IMR-90 (cell line): ENCODE measurements around the gene MCMBP. TPM values are rescaled to one million over a fixed set of nuclear protein-coding genes. Genes with fewer than 3 reads are reported as not detected.

Experiments used
- ATAC-seq: fragments of 200-7000 bp; cut with Tn5 transposase; 2 replicates; pipeline ENCODE4 v1.9.1; 2020; ENCODE audit warnings: low read depth, mild to moderate bottlenecking, moderate library complexity
- BruUV-seq: library from RNA; stranded (reverse); fragments of 400-500 nt; replicated peaks from 2 replicates; lab custom pipeline; 2021; lab: Mats Ljungman, UMichigan
- CTCF ChIA-PET: fragments of 300-600 bp; formaldehyde crosslinking; extraction: SDS; loops from one replicate; lab custom pipeline; 2021; ENCODE audit warnings: antibody characterized with exemption; lab: Yijun Ruan, JAX
- POLR2A ChIA-PET: fragments of 300-600 bp; sonication (Branson Sonifier 250); formaldehyde crosslinking; loops from one replicate; lab custom pipeline; 2022; ENCODE audit warnings: antibody characterized with exemption; ENCODE audit not compliant: unreplicated experiment; lab: Charles Lee
- DNase-seq: peaks from one replicate; pipeline ENCODE4 v3.0.0; 2013
- H2AFZ ChIP-seq: replicated peaks from 2 replicates; pipeline ENCODE3; 2013; ENCODE audit warnings: low read length, mild to moderate bottlenecking; ENCODE audit not compliant: poor library complexity
- H2AK5ac ChIP-seq: 2 replicates; pipeline ENCODE4 v1.6.1; 2013; ENCODE audit warnings: low read depth, low read length, inconsistent platforms
- H2AK9ac ChIP-seq: replicated peaks from 2 replicates; pipeline ENCODE3; 2013; ENCODE audit warnings: mild to moderate bottlenecking, low read depth, low read length, moderate library complexity; ENCODE audit not compliant: poor library complexity
- H2BK120ac ChIP-seq: 2 replicates; pipeline ENCODE4 v1.6.1; 2013; ENCODE audit warnings: low read depth, low read length, inconsistent platforms
- H2BK15ac ChIP-seq: 3 replicates; pipeline ENCODE4 v1.6.1; 2013; ENCODE audit warnings: low read depth, low read length, inconsistent platforms
- H2BK20ac ChIP-seq: 2 replicates; pipeline ENCODE4 v1.6.1; 2013; ENCODE audit warnings: low read depth, mild to moderate bottlenecking, inconsistent platforms, low read length, moderate library complexity
- H2BK5ac ChIP-seq: 2 replicates; pipeline ENCODE4 v1.6.1; 2013; ENCODE audit warnings: mild to moderate bottlenecking, low read depth, low read length, inconsistent platforms; ENCODE audit not compliant: poor library complexity, severe bottlenecking
- H3K14ac ChIP-seq: replicated peaks from 2 replicates; pipeline ENCODE4 v1.6.1; 2013; ENCODE audit warnings: low read depth, low read length, inconsistent platforms
- H3K18ac ChIP-seq: 2 replicates; pipeline ENCODE4 v1.6.1; 2013; ENCODE audit warnings: low read depth, low read length, control low read depth
- H3K23ac ChIP-seq: 2 replicates; pipeline ENCODE4 v1.6.1; 2013; ENCODE audit warnings: low read depth, low read length, inconsistent platforms
- H3K27ac ChIP-seq: 2 replicates; pipeline ENCODE4 v1.5.1; 2013; ENCODE audit warnings: mild to moderate bottlenecking, control low read depth, low read length; ENCODE audit not compliant: insufficient read depth
- H3K27me3 ChIP-seq: 2 replicates; pipeline ENCODE4 v1.6.1; 2013; ENCODE audit warnings: low read length; ENCODE audit not compliant: control insufficient read depth, insufficient read depth
- H3K36me3 ChIP-seq: 2 replicates; pipeline ENCODE4 v1.6.1; 2013; ENCODE audit warnings: low read length, mixed read lengths; ENCODE audit not compliant: control insufficient read depth, insufficient read depth
- H3K4ac ChIP-seq: 2 replicates; pipeline ENCODE4 v1.6.1; 2013; ENCODE audit warnings: low read depth, low read length, inconsistent platforms
- H3K4me1 ChIP-seq: 2 replicates; pipeline ENCODE4 v1.6.1; 2013; ENCODE audit warnings: low read length, mixed read lengths; ENCODE audit not compliant: control insufficient read depth, insufficient read depth
- H3K4me2 ChIP-seq: 2 replicates; pipeline ENCODE4 v1.6.1; 2013; ENCODE audit warnings: low read depth, mild to moderate bottlenecking, control low read depth, low read length, moderate library complexity
- H3K4me3 ChIP-seq: 2 replicates; pipeline ENCODE4 v1.5.1; 2013; ENCODE audit warnings: low read depth, mild to moderate bottlenecking, control low read depth, low read length, moderate library complexity; ENCODE audit not compliant: insufficient read depth
- H3K56ac ChIP-seq: 2 replicates; pipeline ENCODE4 v1.6.1; 2013; ENCODE audit warnings: low read length, inconsistent platforms; ENCODE audit not compliant: insufficient read depth; ENCODE audit errors: extremely low read depth
- H3K79me1 ChIP-seq, 2 experiments: 2 replicates each; pipeline ENCODE4 v1.6.1; 2013; ENCODE audit warnings: low read length in 2 of 2, inconsistent platforms in 1 of 2, low read depth in 1 of 2
- H3K9ac ChIP-seq: 2 replicates; pipeline ENCODE4 v1.6.1; 2013; ENCODE audit warnings: low read depth, low read length, control low read depth
- H3K9me1 ChIP-seq: 2 replicates; pipeline ENCODE4 v1.6.1; 2013; ENCODE audit warnings: low read length, inconsistent platforms; ENCODE audit not compliant: insufficient read depth
- H3K9me3 ChIP-seq: 2 replicates; pipeline ENCODE4 v1.6.1; 2013; ENCODE audit warnings: low read length; ENCODE audit not compliant: control insufficient read depth, insufficient read depth
- H4K20me1 ChIP-seq: 2 replicates; pipeline ENCODE4 v1.6.1; 2013; ENCODE audit warnings: low read length, inconsistent platforms; ENCODE audit not compliant: insufficient read depth
- H4K5ac ChIP-seq: 2 replicates; pipeline ENCODE4 v1.6.1; 2013; ENCODE audit warnings: mild to moderate bottlenecking, low read depth, low read length, control low read depth
- H4K8ac ChIP-seq, 2 experiments: 2 replicates each; pipeline ENCODE4 v1.6.1; 2013; ENCODE audit warnings: low read depth in 2 of 2, low read length in 2 of 2, control low read depth in 1 of 2, inconsistent platforms in 1 of 2
- H4K91ac ChIP-seq: 2 replicates; pipeline ENCODE4 v1.6.1; 2013; ENCODE audit warnings: low read depth, low read length, inconsistent platforms; ENCODE audit not compliant: insufficient read depth
- BHLHE40 ChIP-seq: fragments of 150-350 bp; IDR thresholded peaks from 2 replicates; pipeline ENCODE4 v1.6.1; 2016; ENCODE audit warnings: mild to moderate bottlenecking, low read depth, low read length
- CEBPB ChIP-seq: IDR thresholded peaks from 2 replicates; pipeline ENCODE4 v1.6.1; 2012; ENCODE audit warnings: low read depth, low read length, improper control_type of control experiment
- CHD1 ChIP-seq: IDR thresholded peaks from 2 replicates; pipeline ENCODE4 v1.6.1; 2012; ENCODE audit warnings: low read depth, low read length, improper control_type of control experiment
- CTCF ChIP-seq: conservative IDR thresholded peaks from 2 replicates; pipeline ENCODE4 v1.5.1; 2012; ENCODE audit warnings: mild to moderate bottlenecking, low read depth, low read length, improper control_type of control experiment
- ELK1 ChIP-seq: fragments of 150-350 bp; IDR thresholded peaks from 2 replicates; pipeline ENCODE4 v1.6.1; 2016; ENCODE audit warnings: low read depth, mild to moderate bottlenecking, low read length, moderate library complexity, borderline replicate concordance
- FOS ChIP-seq: fragments of 150-350 bp; IDR thresholded peaks from 2 replicates; pipeline ENCODE4 v1.6.1; 2016; ENCODE audit warnings: low read depth, low read length
- MAFK ChIP-seq: IDR thresholded peaks from 2 replicates; pipeline ENCODE4 v1.6.1; 2012; ENCODE audit warnings: low read depth, low read length, improper control_type of control experiment
- MAZ ChIP-seq: IDR thresholded peaks from 2 replicates; pipeline ENCODE4 v1.6.1; 2012; ENCODE audit warnings: low read depth, mild to moderate bottlenecking, low read length, improper control_type of control experiment, moderate library complexity, borderline replicate concordance
- MXI1 ChIP-seq: IDR thresholded peaks from 2 replicates; pipeline ENCODE4 v1.6.1; 2012; ENCODE audit warnings: low read depth, mild to moderate bottlenecking, low read length, moderate library complexity, borderline replicate concordance
- NFE2L2 ChIP-seq: fragments of 150-350 bp; IDR thresholded peaks from 2 replicates; pipeline ENCODE4 v1.6.1; 2016; ENCODE audit warnings: low read depth, mild to moderate bottlenecking, low read length
- POLR2A ChIP-seq: IDR thresholded peaks from 2 replicates; pipeline ENCODE4 v1.6.1; 2012; ENCODE audit warnings: mild to moderate bottlenecking, low read depth, low read length
- RAD21 ChIP-seq: IDR thresholded peaks from 2 replicates; pipeline ENCODE4 v1.6.1; 2012; ENCODE audit warnings: low read length, improper control_type of control experiment
- RCOR1 ChIP-seq: IDR thresholded peaks from 2 replicates; pipeline ENCODE4 v1.6.1; 2012; ENCODE audit warnings: mild to moderate bottlenecking, low read length, improper control_type of control experiment; ENCODE audit not compliant: insufficient replicate concordance
- RFX5 ChIP-seq: IDR thresholded peaks from 2 replicates; pipeline ENCODE4 v1.8.0; 2012; ENCODE audit warnings: low read depth, mild to moderate bottlenecking, low read length, moderate library complexity
- SMC3 ChIP-seq: fragments of 150-350 bp; IDR thresholded peaks from 2 replicates; pipeline ENCODE4 v1.6.1; 2016; ENCODE audit warnings: low read depth, mild to moderate bottlenecking, antibody characterized with exemption, low read length, moderate library complexity
- WGBS, 2 experiments: methylation state at CpG; one replicate each; pipeline versions ENCODE4 v1.1.5 to v1.1.7; 2013; ENCODE audit warnings: missing lambda C conversion rate in 2 of 2; ENCODE audit not compliant: insufficient read length in 1 of 2; ENCODE audit errors: extremely low coverage in 2 of 2; 5-methylcytosine and 5-hydroxymethylcytosine counted together
- dilution Hi-C: fragments of 300-500 bp; cut with HindIII; formaldehyde crosslinking; loops from one replicate; pipeline ENCODE4 v1.14.3; 2018; ENCODE audit warnings: low sequenced_read_pairs; ENCODE audit not compliant: unreplicated experiment
- in situ Hi-C: fragments of 300-500 bp; cut with MboI; formaldehyde crosslinking; loops from 3 replicates; pipeline ENCODE4 v1.14.3; 2019; ENCODE audit warnings: low sequenced_read_pairs, inconsistent platforms, mixed read lengths
- intact Hi-C: fragments of 100-400 bp; cut with micrococcal nuclease; formaldehyde crosslinking; loops from 2 replicates; pipeline ENCODE4 v1.10.0; 2022
- polyA plus RNA-seq, 3 experiments: library from polyadenylated mRNA; depleted of rRNA; stranded (reverse); fragments of >200 nt; gene quantifications; 2 replicates each; pipeline ENCODE4 v1.2.3, GENCODE V29; 2012; ENCODE audit warnings: low replicate concordance in 1 of 3
- total RNA-seq: library from RNA; depleted of rRNA; stranded (reverse); fragments of >200 nt; gene quantifications from 2 replicates; pipeline ENCODE4 v1.2.3, GENCODE V29; 2012
- TF ChIP-seq, protein P1 (sequence below): fragments of 150-350 bp; IDR thresholded peaks from 2 replicates; pipeline ENCODE4 v1.6.1; 2017; ENCODE audit warnings: mild to moderate bottlenecking, antibody characterized with exemption, low read length, low read depth

MCMBP gene
- total and polyA plus RNA-seq, 2 of the 4 experiments (the other 2 are of a cell fraction), result 39.0 to 59.9 TPM

DNA sequence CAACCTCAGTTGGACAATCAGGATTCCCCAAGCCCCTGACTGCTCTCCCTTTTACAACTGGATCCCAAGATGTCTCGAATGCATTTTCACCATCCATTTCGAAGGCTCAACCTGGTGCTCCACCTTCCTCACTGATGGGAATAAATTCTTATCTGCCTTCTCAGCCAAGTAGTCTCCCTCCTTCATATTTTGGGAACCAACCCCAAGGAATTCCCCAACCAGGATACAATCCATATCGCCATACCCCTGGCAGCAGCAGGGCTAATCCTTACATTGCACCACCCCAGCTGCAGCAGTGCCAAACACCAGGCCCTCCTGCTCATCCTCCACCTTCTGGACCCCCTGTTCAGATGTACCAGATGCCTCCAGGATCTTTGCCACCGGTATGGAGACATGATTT lies 25.9 kb upstream of the MCMBP start:
- intact Hi-C loops, result no loop called here
- no peak for TF ChIP-seq ELK1
- no peak for TF ChIP-seq CTCF
- TF ChIP-seq NFE2L2, result no peak
- no peak for TF ChIP-seq FOS
- TF ChIP-seq RAD21, result no peak
- no peak for TF ChIP-seq SMC3
- TF ChIP-seq MAFK, result no peak
- TF ChIP-seq, protein P1, sequence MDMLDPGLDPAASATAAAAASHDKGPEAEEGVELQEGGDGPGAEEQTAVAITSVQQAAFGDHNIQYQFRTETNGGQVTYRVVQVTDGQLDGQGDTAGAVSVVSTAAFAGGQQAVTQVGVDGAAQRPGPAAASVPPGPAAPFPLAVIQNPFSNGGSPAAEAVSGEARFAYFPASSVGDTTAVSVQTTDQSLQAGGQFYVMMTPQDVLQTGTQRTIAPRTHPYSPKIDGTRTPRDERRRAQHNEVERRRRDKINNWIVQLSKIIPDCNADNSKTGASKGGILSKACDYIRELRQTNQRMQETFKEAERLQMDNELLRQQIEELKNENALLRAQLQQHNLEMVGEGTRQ, result no peak
- no peak for TF ChIP-seq POLR2A
- no peak for TF ChIP-seq MXI1
- TF ChIP-seq MAZ, result no peak
- no peak for TF ChIP-seq CEBPB
- TF ChIP-seq RFX5, result no peak
- TF ChIP-seq RCOR1, result no peak
- TF ChIP-seq CHD1, result no peak
- TF ChIP-seq BHLHE40, result no peak
- in situ Hi-C loops, result no loop called here
- Histone ChIP-seq H4K5ac (no peak overlapping the region), H3K9ac (no peak overlapping the region), H2AK5ac (no peak overlapping the region), H2BK5ac (no peak overlapping the region), H3K18ac (no peak overlapping the region), H3K9me3 (no peaks in the 10 kb centered on the region), H3K27ac (no peak overlapping the region), H3K4me2 (no peak overlapping the region), H4K91ac (no peak overlapping the region), H2AFZ (no peak overlapping the region), H2BK120ac (no peak overlapping the region), H4K8ac (no peak overlapping the region), H3K79me1 (peaks cover 12 to 70% of the 10 kb centered on the region in 2 experiments), H4K20me1 (peaks cover 66% of the 10 kb centered on the region), H2AK9ac (no peak overlapping the region), H3K14ac (no peak overlapping the region), H3K9me1 (peaks cover 25% of the 10 kb centered on the region), H2BK15ac (no peak overlapping the region), H3K4me3 (no peak overlapping the region), H3K4me1 (peaks cover 10% of the 10 kb centered on the region), H3K27me3 (no peaks in the 10 kb centered on the region), H3K56ac (no peak overlapping the region), H3K23ac (no peak overlapping the region), H3K36me3 (peaks cover 23% of the 10 kb centered on the region), H2BK20ac (no peak overlapping the region), H3K4ac (no peak overlapping the region)
- 97% methylated on average over 3 of the region's 4 CpGs; no CpG with 5 or more reads in 1 of the 2 experiments for WGBS, 2 experiments
- CTCF ChIA-PET, result no interaction called here
- dilution Hi-C loops, result no loop called here
- POLR2A ChIA-PET, result no interaction called here
- no TSS peak for BruUV-seq
- ATAC-seq, result no peak
- no peak for DNase-seq
